Inflammatory macrophage treated with lipopolysaccharide for 1 hour (primary cell): Measurements from ENCODE around the gene GAB1.
A peak's percentile ranks its signal among the peaks of the same experiment; 100 is the strongest.

Experiments used
- DNase-seq, 2 donors: peaks; one replicate each; pipeline ENCODE4 v3.0.0-alpha.2; 2020 to 2022

Gene GAB1

GRCh38 chr4:143336781-143337599 is at the start of gene GAB1:
Gene GAB1, plus strand, starts transcription at chr4:143336876. Its CDS starts 313 bp downstream, at chr4:143337189.
- DNase-seq, result peak in 1 of 2 donors; percentile 22

- no peak for DNase-seq
Measured at GRCh38 chr4:143287572-143287923, 49.1 kb upstream of the GAB1 start.

GRCh38 chr4:143288171-143288570 is 48.5 kb upstream of the GAB1 start:
- no peak for DNase-seq

- no peak for DNase-seq
Measured at GRCh38 chr4:143289370-143289769, 47.3 kb upstream of the GAB1 start.

GRCh38 chr4:143291314-143291713 is 45.4 kb upstream of the GAB1 start:
- DNase-seq, result no peak

- DNase-seq, result no peak
Measured at GRCh38 chr4:143292858-143293257, 43.8 kb upstream of the GAB1 start.

GRCh38 chr4:143294310-143294709 is 42.4 kb upstream of the GAB1 start:
- DNase-seq, result no peak

GRCh38 chr4:143294710-143295275 is 41.9 kb upstream of the GAB1 start:
- DNase-seq, result no peak

- DNase-seq, result no peak
Measured at GRCh38 chr4:143296397-143297067, 40.1 kb upstream of the GAB1 start.

GRCh38 chr4:143300860-143301259 is 35.8 kb upstream of the GAB1 start:
- no peak for DNase-seq

GRCh38 chr4:143302536-143302935 is 34.1 kb upstream of the GAB1 start:
- no peak for DNase-seq

- no peak for DNase-seq
Measured at GRCh38 chr4:143306788-143307187, 29.9 kb upstream of the GAB1 start.

- DNase-seq, result no peak
Measured at GRCh38 chr4:143307531-143307930, 29.1 kb upstream of the GAB1 start.

GRCh38 chr4:143308377-143308776 is 28.3 kb upstream of the GAB1 start:
- no peak for DNase-seq

GRCh38 chr4:143311924-143312323 is 24.8 kb upstream of the GAB1 start:
- DNase-seq, result no peak

GRCh38 chr4:143313521-143313920 is 23.2 kb upstream of the GAB1 start:
- no peak for DNase-seq

GRCh38 chr4:143313996-143314395 is 22.7 kb upstream of the GAB1 start:
- DNase-seq, result no peak

- DNase-seq, result no peak
Measured at GRCh38 chr4:143320113-143320512, 16.6 kb upstream of the GAB1 start.

- no peak for DNase-seq
Measured at GRCh38 chr4:143326735-143327134, 9.9 kb upstream of the GAB1 start.

- no peak for DNase-seq
Measured at GRCh38 chr4:143329985-143330384, 6.7 kb upstream of the GAB1 start.

- peak; percentile 85 to 86 for DNase-seq
Measured at GRCh38 chr4:143335979-143336780, 496 bp upstream of the GAB1 start.

- DNase-seq, result peak; percentile 12 to 25
Measured at GRCh38 chr4:143337600-143338287, 1.1 kb downstream of the GAB1 start.

GRCh38 chr4:143338313-143338712 is 1.6 kb downstream of the GAB1 start:
- DNase-seq, result no peak
